ENCODE measurements around the gene EPHA2.

Gene EPHA2

GRCh38 chr1:16134906-16135305 lies 21.0 kb downstream of the EPHA2 start:
- no peak for DNase-seq (ENCODE audit: low spot score)

- DNase-seq (ENCODE audit: low spot score), result no peak
Measured at GRCh38 chr1:16134066-16134801, 21.6 kb downstream of the EPHA2 start.

GRCh38 chr1:16133007-16133961 lies 22.6 kb downstream of the EPHA2 start:
- DNase-seq (ENCODE audit: low spot score), result no peak

GRCh38 chr1:16132325-16132785 lies 23.5 kb downstream of the EPHA2 start:
- DNase-seq (ENCODE audit: low spot score), result no peak

- no peak for DNase-seq (ENCODE audit: low spot score)
Measured at GRCh38 chr1:16131636-16132324, 24.1 kb downstream of the EPHA2 start.

GRCh38 chr1:16130827-16131226 lies 25.0 kb downstream of the EPHA2 start:
- no peak for DNase-seq (ENCODE audit: low spot score)

- DNase-seq (ENCODE audit: low spot score), result no peak
Measured at GRCh38 chr1:16129921-16130543, 25.8 kb downstream of the EPHA2 start.

GRCh38 chr1:16129316-16129715 lies 26.6 kb downstream of the EPHA2 start:
- no peak for DNase-seq (ENCODE audit: low spot score)

- no peak for DNase-seq (ENCODE audit: low spot score)
Measured at GRCh38 chr1:16128338-16128741, 27.5 kb downstream of the EPHA2 start.

- no peak for DNase-seq (ENCODE audit: low spot score)
Measured at GRCh38 chr1:16127676-16128337, 28.1 kb downstream of the EPHA2 start.

GRCh38 chr1:16126743-16127515 lies 28.9 kb downstream of the EPHA2 start:
- no peak for DNase-seq (ENCODE audit: low spot score)

GRCh38 chr1:16126160-16126559 lies 29.7 kb downstream of the EPHA2 start:
- no peak for DNase-seq (ENCODE audit: low spot score)

- no peak for DNase-seq (ENCODE audit: low spot score)
Measured at GRCh38 chr1:16125483-16125882, 30.4 kb downstream of the EPHA2 start.

- no peak for DNase-seq (ENCODE audit: low spot score)
Measured at GRCh38 chr1:16125088-16125470, 30.8 kb downstream of the EPHA2 start.

GRCh38 chr1:16124377-16125087 lies 31.3 kb downstream of the EPHA2 start:
- DNase-seq (ENCODE audit: low spot score), result no peak

- DNase-seq (ENCODE audit: low spot score), result no peak
Measured at GRCh38 chr1:16122916-16123315, 33.0 kb downstream of the EPHA2 start.

- DNase-seq (ENCODE audit: low spot score), result no peak
Measured at GRCh38 chr1:16122350-16122881, 33.5 kb downstream of the EPHA2 start.

- peak; percentile 34 for DNase-seq (ENCODE audit: low spot score)
Measured at GRCh38 chr1:16120940-16121410, 34.9 kb downstream of the EPHA2 start.

- DNase-seq (ENCODE audit: low spot score), result no peak
Measured at GRCh38 chr1:16120407-16120806, 35.5 kb downstream of the EPHA2 start.

GRCh38 chr1:16119926-16120325 lies 35.9 kb downstream of the EPHA2 start:
- DNase-seq (ENCODE audit: low spot score), result no peak
